22Rv1 (cell line): ENCODE results near the gene DIP2C.

Experiments used
- CTCF ChIP-seq: fragments of 450-650 bp; IDR thresholded peaks from 2 replicates; pipeline ENCODE4 v1.5.1; 2017; ENCODE audit warnings: mild to moderate bottlenecking
- ZFX ChIP-seq: fragments of 450-650 bp; IDR thresholded peaks from 2 replicates; pipeline ENCODE4 v1.6.1; 2017; ENCODE audit warnings: antibody characterized with exemption, borderline replicate concordance

DNA sequence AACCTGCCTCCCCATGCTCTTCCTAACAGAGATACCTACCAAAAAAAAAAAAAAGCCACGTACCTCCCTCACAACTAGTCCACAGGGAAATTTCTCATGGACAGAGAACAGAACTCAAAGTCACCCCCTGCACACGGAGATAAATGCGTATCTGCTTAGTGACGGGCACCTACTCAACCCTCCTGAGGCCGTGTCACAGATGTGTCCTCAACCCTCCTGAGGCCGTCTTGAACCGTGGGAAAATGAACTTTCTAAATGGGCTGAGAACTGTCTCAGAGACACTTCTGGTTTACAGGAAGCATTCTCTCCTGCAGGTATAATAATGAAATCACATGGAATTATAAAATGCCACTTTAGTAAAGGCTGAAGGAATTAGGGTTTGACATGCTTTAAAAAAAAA, 155.9 kb downstream of the DIP2C start:
- TF ChIP-seq CTCF (no peak), ZFX (no peak)
